NOMO-1 treated with dmso at 0.1 percent for 144 hours (cell line): ENCODE results near the gene NPAS2.

Experiments
- DNase-seq: peaks from one replicate; lab custom pipeline; 2025; ENCODE audit not compliant: unreplicated experiment; lab: John Stamatoyannopoulos, UW

The NPAS2 gene

DNA sequence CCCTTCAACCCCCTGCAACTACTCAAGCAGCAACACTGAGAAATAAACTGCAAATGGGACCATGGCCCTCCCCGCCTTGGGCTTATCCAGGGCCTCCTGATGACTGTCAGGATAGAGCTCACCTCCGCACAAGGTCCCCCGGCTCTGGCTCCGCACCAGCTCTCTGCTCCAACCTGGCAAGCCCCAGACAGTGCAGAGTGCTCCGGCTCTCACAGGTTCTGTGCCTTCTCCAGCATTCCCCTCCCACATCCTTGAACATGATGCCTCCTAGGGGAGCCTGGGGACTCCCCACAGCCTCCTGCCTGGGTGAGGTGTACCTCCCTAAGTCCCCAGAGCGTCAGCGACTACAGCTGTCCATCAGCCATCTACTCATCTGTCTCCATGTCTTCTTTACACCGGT is 26.7 kb upstream of the NPAS2 start:
- DNase-seq, result no peak

DNA sequence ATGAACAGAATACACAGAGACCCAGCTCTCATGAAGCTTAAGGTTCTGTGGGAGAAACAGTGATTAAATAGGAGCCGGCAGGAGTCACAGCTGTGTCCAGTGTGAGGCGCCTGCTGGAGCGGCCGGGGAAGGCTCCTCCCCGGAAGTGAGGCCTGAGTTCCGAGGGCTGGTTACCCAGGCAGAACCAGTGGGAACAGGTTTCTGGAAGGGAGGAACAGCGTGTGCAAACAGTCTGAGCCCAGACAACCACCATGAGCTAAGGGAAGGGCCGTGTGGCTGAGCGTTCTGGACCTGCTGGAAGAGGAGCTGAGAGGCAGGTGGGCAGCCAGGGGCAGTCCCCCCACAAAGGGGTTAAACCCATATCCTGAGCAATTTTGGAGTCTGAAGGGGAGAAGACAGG is 26.0 kb upstream of the NPAS2 start:
- no peak for DNase-seq

DNA sequence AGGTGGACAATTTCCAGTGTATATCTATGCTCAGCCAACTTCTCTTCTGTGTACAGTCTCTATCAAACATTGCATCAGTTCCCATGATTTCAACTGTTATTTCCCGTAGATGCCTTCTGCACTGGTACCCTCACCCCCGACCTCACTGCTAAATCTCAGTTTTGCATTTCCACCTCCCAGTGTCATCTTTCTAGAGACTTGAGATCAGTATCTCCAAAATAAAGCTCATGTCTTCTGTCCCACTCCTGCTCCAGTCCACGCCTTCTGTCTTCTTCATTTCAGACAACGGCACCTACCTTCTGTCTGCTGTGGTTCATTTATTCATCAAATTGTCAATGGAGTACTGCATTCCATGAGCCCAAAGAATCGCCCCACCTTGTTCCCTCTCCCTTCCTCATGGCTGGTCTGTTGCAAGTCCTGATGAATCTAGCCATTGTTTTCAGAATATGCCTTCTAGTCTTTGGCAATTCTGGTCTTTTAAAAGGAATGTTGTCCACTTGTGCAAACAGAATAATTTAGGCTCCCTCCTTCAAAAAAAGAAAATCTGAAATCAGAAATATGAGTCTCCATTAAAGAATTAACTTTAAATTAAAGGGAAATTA is 23.3 kb upstream of the NPAS2 start:
- DNase-seq, result no peak

DNA sequence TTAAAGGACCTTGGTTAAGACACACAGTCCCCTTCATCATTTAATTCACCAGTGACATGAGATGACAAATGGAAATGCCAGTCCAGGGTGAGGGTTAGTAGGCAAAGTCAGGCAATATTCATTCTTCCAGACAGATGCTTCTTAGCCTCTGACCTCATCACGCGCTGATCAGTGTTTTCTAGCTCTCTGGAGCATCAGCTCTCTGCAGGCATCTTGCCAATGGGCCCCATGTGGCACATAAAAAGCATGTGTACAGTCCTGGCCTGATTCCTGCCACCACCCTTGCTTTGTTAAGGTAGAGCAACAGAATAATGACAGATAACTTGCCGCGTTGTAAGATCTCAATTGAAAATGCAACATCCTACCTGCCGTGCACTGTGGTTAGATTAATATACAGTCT is 20.3 kb upstream of the NPAS2 start:
- DNase-seq, result no peak

DNA sequence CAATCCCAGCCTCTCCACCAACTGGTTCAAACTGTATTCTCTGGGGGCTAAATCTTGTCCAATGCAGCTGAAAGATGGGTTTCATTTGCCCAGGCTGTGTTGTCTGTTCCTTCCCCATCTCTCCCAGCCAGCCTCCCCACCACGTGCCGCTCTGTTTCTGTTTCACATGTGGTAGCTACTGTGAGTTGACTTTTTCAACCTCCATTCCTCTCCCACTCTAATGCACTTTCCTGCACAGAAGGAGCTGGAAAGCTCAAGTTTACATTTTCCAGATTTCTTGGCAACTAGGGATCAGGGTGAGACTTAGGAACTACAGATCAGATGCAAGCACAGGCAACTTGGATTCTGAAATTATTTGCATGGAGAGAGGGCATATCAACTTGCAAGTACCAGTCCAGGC is 19.0 kb upstream of the NPAS2 start:
- DNase-seq, result no peak

DNA sequence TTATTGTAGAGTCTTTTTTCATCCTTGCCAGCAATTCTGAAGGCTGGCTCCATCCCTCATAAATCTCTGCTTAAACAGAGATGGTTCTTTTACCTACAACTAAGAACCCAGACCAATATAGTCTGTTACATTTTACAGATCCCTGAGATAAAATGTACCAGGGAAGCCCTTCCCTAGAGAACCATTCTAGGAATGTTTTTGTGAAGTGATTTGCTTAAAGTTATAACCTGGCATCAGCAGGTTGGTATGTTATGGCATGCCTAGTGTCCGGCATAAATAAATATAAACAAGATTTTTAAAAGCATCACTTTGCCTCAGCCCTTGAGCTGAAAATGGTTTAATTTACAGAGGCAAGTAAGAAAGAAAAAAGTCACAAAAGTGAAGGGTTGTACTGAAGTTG is 18.5 kb upstream of the NPAS2 start:
- no peak for DNase-seq

DNA sequence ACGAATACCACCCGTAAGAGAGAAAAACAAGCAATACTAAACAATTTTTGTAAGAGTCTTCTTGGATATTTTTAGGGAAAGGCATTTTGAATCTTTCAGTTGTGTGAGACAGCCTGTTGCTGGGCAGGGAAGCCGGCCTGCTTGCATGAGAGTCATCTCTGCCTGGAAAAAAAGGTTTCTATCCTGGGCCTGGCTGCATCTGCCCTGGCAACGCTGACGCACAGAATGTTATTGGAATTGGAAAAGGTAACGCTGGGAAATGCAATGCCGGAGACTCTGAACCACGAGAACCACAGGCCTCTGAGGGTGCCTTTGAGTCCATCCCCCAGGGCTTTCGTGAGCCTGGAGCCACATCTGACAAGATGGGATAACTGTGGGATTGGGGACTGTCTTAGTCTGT is 17.9 kb upstream of the NPAS2 start:
- no peak for DNase-seq

DNA sequence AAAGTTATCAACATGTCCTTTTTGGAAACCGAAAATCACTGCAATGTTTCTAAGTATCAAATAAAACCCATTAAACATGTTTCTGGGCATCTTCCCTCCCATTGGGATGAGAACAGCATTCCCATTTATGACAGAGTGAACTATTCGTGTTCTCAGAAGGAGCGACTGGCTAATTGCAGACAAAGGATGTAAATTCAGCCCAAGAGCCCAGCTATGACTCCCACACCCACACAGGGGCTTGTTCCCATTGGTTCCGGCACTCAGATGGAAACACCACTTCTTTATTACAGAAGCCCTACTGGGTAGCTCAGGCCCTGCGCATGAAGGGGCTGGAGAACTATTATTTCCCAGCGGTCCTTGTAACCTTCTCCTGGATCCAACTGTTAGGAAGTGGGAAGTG is 16.6 kb upstream of the NPAS2 start:
- DNase-seq, result no peak

DNA sequence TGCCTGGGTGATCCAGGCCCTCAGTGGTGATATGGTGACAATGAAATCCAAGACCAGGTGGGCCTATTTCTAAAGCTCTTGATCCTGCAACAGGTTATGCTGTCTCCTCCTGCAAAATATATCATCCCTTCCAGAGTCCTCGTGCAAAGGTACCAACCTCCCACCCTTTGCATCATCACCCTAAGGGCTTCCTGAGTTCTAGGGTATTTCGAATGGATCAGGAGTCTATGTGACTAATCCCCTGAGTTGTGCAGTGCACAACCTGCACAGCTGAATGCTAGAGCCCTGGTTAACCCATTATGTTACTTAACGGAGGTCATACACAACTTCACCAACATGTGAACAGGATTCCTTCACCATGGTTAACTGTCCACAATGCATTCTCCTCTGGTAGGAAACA is 13.4 kb upstream of the NPAS2 start:
- DNase-seq, result no peak

DNA sequence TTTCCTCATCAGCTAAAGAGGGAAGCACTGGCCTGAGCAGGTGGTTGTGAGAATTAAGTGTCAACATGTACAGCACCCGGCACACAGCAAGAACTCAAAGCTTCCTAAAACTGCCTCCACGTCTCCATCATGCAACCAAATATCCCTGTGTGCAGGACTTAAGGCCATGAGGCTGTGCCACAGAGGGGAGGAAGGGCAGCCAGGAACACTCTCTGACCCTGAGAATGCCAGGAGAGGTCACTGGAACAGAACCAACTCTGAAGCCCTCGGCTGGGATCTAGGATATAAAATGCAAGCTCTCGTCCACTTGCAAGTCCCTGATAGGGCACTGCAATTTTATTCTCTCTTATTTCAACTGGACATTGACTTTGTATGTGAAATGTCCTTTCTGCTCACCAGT is 12.2 kb upstream of the NPAS2 start:
- no peak for DNase-seq

DNA sequence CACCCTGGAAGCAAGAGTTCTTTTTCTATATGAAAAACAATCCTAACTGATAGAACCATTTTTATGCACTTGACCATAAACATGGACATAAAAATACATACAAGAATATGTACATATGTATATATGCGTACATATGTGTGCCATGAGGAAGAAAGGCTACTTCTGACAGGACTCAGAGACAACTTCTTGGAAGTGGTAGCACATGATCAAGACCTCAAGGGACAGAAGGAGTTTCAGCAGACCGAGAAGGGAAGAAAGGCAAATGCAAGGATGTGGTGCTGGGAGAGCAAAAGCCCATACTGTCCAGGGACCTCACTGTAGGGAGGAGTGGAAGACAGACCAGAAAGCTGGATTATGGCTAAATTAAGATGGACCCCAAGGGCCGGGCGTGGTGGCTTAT is 11.4 kb upstream of the NPAS2 start:
- no peak for DNase-seq

DNA sequence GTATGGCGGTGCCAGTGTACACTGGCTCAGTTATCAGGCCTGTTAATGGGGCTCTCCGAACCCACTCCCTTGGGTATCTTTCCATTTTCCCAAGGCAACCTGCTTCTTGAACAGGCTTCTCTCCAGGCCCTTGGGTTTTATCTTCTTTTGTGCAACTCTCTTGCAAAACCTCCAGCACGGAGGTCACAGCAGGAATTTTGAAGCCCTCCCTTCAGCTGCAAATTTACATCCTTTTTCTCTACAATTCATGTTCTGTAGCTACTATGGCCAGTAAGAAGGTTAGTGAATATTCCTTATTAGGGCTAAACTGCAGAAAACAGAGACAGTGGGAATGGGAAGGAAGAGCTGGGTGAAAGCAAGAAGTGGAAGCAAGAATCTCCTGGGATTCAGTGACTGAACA is 10.4 kb upstream of the NPAS2 start:
- no peak for DNase-seq

DNA sequence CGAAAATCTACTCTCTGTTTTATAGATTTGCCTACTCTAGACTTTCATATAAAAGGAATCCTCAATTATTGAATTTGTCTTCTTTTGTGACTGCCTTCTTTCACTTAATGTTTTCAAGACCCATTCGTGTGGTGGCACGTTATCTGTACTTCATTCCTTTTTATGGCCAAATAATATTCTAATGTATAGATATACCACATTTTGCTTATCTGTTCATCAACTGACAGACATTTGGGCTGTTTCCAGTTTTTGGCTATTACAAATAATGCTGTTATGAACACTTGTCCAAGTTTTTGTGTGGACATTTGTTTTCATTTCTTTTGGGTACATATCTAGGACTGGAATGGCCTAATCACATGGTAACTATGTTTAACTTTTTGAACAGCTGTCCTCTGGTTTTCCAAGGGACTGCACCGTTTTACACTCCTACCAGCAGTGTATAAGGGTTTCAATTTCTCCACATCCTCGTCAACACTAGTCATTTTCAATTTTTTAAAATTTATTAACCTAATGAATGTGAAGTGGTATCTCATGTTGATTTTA is 9.3 kb upstream of the NPAS2 start:
- no peak for DNase-seq

DNA sequence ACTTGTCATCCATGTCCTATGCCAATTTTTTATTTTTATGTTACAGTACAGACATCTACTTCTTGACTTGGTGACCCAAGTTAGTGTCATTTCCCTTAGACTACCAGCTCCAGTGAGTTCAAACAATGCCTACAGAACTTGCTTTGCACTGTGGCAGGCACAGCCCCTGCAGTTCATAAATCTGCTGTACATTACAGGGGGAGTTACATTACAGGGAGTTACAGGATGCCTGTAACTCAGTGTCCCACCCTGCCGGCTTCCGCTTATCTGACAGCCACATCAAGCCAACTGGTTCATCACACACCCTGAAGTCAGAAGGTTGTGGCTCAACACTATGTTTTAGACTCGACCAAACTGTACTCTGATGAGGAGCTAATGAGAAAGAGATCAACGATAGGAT is 7.8 kb upstream of the NPAS2 start:
- DNase-seq, result no peak

DNA sequence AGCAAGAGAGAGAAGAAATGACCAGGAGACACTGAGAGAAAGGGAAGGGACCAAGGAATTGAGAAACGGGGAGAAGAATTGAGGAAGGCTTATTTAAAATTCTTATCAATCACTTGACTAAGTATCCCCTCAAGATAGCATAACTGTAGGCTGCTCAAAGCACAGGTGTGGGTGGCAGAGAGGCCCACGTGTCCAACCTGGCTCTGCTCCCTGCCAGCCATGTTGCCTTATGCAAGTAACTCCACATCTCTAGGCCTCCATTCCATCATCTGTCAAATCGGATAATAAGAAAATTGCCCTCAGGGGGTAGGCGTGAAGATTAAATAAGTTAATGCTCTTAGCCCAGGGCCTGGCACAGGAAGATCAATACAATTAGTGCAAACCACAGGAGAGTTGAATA is 7.4 kb upstream of the NPAS2 start:
- no peak for DNase-seq

DNA sequence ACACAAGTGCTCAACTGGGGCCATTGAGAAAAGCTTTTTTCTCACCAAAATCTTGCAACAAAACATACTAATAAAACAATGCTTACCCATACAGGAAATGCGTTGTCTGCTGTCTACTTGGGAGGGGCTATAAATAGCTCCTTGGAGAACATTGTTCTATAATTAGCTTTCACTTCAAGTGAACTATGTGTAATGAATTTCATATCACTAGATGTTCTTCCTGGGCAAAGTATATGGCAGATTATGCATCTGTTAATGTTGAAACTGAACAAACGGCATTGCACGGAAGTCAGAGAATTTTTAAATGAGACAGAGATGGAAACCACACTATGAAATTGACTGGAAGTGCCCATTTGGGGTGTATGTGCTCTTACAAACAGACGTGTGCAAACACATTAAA is 6.4 kb upstream of the NPAS2 start:
- DNase-seq, result no peak

DNA sequence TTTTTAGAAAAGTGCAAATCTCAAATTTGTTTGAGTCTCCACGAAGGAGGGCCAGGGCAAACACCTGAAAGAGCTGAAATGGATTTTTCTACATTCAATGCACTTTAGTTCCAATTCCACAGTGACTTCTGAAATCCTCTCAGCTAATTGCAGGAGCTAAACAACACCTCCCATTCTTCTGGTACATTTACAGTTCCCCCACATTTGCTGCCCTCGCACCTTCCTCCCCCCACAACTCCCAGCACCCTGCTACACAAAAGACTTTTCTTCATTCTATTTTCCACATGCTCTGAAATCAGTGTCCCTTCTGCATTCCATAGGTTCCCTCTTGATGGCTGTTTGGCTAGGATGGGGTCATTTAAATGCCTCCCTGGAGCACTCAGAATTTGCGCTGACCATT is 5.9 kb upstream of the NPAS2 start:
- no peak for DNase-seq

DNA sequence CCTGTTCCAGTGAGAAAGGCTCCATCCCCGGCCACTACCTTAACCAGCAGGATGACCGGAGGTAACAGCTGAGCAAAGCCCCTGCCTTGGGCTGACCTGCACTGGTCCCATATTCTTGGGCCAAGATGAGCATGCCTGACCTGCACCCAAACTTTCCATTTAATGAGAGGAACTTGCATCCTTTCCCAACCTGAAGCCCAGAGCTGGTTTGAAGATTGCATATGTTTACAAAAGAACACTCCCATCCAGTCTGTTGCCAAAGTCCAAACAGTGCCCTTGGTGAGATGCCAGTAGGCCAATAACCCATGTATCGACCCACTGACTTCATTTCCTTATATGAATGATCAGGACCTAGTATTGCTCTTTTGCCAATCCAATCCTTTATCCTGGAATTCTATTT is 5.5 kb upstream of the NPAS2 start:
- no peak for DNase-seq

DNA sequence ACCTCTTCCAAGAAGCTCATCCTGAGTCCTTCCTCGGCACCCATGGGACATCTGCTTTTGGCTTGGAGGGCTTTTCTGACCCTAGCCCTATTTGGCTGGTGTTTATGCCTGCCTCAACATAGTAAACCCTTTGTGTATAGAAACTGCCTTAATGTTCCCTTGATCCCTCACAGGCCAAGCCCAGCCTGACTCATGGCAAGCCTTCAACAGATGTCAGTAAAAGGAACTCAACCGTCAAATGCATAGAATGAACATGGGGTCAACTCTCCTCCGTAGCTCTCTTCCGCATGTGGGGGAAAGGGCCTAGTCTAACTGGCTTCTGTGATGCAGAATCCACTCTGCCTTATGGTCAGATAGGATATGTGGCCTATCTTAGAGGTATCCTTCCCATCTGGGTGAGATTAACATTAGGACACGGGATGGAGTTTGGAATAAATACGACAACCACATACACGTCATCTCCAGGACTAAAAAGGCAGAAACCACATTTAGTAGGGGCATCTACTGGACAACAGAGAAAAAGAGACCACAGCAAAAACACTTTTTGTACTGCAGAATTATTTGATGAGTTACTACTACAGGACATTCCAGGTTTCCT is 2.5 kb upstream of the NPAS2 start:
- DNase-seq, result no peak

DNA sequence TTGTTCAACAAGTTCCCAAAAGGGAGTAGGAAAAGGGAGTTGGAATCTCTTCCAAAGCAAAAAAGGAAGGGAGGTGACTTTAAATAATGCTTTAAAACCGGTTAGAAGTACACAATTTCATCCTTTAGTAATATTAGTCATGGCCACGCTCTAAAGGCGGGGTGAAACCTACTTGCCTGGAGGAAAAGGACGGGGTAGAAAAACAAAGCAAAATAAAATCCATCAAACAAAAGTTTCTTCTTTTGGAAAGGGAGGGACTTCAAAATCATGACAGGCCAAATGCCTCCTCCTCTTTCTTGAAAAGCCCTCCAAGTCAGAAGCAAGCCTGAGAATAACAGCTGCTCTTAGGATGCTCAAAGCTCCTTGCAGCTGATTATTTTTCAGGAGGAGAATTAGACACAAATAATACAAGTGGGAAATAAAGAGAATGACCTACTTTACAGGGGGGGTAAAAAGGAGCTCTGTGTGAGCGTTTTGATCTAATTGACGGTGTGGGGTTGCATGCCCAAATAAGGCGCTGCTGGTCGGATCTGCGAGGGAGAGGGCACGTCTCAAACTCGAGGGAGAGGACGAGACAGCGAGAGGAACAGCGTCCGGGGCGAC is 1.8 kb upstream of the NPAS2 start:
- DNase-seq, result no peak

DNA sequence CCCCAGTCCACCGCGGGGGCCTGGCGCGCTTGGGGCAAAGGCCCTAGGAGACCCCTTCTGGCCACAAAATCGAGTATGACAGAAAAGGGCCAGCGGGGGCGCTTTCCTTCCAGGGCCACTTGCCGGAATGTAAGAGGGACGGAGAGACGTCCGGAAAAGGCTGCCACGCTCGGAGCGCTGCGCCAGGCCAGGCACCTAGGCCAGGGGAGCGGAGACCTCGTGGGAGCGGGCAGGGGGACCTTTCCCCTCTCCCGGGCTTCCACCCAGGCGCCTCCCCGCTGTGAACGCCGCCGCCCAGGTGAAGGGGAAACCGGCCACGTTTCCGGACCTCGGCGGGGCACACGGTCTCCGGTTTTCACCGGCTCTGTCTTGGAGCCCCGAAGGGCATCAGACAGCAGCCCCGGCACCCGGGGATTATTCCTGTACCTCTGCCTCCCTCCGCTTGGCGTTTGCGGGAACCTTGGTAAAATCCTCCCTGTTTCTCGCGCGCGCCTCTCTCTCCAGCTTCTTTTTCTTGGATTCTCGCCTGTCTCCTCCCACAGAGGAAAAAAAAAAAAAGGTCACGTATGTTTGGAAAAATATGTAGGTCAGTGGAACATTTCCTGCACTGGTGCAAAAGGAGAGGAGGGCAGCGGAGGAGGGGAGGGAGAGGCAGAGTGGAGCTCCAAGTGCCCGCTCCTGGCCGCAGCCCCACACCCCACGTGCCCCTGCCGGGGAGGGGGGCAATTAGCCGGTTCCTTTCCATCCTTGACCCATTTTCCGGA is 1.2 kb upstream of the NPAS2 start:
- DNase-seq, result no peak

DNA sequence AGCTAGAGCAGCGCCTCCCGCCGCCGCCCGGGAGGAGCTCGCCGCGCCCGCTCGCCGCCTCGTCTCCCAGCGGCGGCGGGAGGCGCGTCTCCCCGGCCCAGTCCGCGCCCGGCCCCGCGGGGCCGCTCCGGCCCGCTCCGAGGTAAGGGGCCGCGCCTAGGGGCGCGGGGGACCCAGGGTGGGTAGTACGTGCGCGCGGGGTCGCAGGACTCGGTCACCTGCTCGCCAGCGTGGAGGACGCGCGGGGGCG is 259 bp downstream of the NPAS2 start:
- no peak for DNase-seq
